ENCODE results near the gene MTHFSD.

The MTHFSD gene

GRCh38 chr16:86514481-86515376 lies 40.3 kb downstream of the MTHFSD start:
- no peak for DNase-seq (ENCODE audit: low read depth)

- no peak for DNase-seq (ENCODE audit: low read depth)
Measured at GRCh38 chr16:86513471-86514277, 41.4 kb downstream of the MTHFSD start.

- DNase-seq (ENCODE audit: low read depth), result no peak
Measured at GRCh38 chr16:86512860-86513470, 42.1 kb downstream of the MTHFSD start.

- DNase-seq (ENCODE audit: low read depth), result no peak
Measured at GRCh38 chr16:86512301-86512859, 42.7 kb downstream of the MTHFSD start.

GRCh38 chr16:86511317-86512161 lies 43.5 kb downstream of the MTHFSD start:
- DNase-seq (ENCODE audit: low read depth), result no peak

- no peak for DNase-seq (ENCODE audit: low read depth)
Measured at GRCh38 chr16:86510465-86511261, 44.4 kb downstream of the MTHFSD start, which contains the start of gene FOXF1. TSS of gene FOXF1 (plus strand) at chr16:86510527. CDS start at chr16:86510570, 43 bp downstream.

- no peak for DNase-seq (ENCODE audit: low read depth)
Measured at GRCh38 chr16:86509759-86510464, 45.1 kb downstream of the MTHFSD start.

- no peak for DNase-seq (ENCODE audit: low read depth)
Measured at GRCh38 chr16:86508947-86509758, 45.9 kb downstream of the MTHFSD start.

GRCh38 chr16:86508028-86508946 lies 46.7 kb downstream of the MTHFSD start:
- no peak for DNase-seq (ENCODE audit: low read depth)

- DNase-seq (ENCODE audit: low read depth), result no peak
Measured at GRCh38 chr16:86507173-86508027, 47.6 kb downstream of the MTHFSD start.

GRCh38 chr16:86505899-86506864 lies 48.9 kb downstream of the MTHFSD start:
- DNase-seq (ENCODE audit: low read depth), result no peak

GRCh38 chr16:86505185-86505898 lies 49.7 kb downstream of the MTHFSD start:
- DNase-seq (ENCODE audit: low read depth), result no peak

GRCh38 chr16:86504315-86505184 lies 50.5 kb downstream of the MTHFSD start:
- DNase-seq (ENCODE audit: low read depth), result no peak

- no peak for DNase-seq (ENCODE audit: low read depth)
Measured at GRCh38 chr16:86503830-86504229, 51.2 kb downstream of the MTHFSD start.

All from CMK (cell line).